ENCODE measurements around the gene TNMD. TPM values are rescaled to one million over a fixed set of nuclear protein-coding genes. Genes with fewer than 3 reads are reported as not detected.

Gene TNMD
- total and polyA plus RNA-seq, 10 donors: 0.22 to 1.8 (median 0.79) TPM; not detected in 7

DNA sequence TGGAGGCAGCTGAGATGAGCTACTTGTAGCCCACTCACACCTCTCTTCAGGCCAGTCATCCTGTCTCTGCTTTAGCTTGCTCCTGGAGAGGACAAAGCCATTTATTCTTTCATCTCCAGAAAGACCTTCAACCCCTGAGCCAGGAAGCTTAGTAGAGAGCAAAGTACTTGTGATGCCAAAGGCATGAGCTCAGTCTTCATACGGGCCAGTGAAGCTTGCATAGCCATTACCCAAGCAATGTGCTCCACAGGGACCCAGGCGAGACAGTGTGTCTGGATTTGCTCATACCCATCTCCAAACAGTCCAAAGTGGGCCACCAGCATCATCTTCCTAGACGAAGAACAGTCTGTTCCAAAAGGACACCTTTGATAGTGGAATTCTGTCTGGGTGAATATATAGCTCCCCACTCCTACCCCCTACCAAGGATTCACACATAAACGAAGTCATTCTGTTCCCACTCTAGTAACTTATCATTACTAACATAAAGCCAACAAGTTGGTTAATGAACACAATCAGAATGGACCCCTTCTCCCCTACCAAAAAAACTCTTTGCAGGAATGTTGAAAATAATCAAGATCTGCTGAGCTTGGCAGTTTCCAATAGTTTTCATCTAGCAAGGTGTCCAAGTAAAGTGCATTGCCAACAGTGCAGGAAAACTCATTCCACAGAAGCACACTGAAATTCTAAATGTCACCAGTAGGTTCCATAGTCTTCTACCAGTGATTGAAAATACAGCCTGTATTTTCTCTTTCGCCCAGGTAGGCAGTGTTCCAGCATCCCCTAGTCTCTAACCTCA is 6.7 kb downstream of the TNMD start:
- DNase-seq: no peak
- 56 to 80% (median 76%) methylated on average over 5 of the region's 5 CpGs for WGBS, 5 donors
- no peak overlapping the region for H3K4me3 ChIP-seq
- H3K27me3 ChIP-seq (replicated peaks in 1 of 7): peaks cover 0 to 54% (median 0%) of the 10 kb centered on the region in 7 donors
- TF ChIP-seq, protein P1, sequence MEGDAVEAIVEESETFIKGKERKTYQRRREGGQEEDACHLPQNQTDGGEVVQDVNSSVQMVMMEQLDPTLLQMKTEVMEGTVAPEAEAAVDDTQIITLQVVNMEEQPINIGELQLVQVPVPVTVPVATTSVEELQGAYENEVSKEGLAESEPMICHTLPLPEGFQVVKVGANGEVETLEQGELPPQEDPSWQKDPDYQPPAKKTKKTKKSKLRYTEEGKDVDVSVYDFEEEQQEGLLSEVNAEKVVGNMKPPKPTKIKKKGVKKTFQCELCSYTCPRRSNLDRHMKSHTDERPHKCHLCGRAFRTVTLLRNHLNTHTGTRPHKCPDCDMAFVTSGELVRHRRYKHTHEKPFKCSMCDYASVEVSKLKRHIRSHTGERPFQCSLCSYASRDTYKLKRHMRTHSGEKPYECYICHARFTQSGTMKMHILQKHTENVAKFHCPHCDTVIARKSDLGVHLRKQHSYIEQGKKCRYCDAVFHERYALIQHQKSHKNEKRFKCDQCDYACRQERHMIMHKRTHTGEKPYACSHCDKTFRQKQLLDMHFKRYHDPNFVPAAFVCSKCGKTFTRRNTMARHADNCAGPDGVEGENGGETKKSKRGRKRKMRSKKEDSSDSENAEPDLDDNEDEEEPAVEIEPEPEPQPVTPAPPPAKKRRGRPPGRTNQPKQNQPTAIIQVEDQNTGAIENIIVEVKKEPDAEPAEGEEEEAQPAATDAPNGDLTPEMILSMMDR (IDR thresholded peaks at IDR 0.05 in 8 of 11, conservative IDR thresholded peaks at IDR 0.05 in 3 of 11): no peak
- TF ChIP-seq POLR2A (IDR thresholded peaks at IDR 0.05): no peak
- TF ChIP-seq POLR2AphosphoS5 (IDR thresholded peaks at IDR 0.05): no peak
- H3K27ac ChIP-seq: no peak overlapping the region
- no peaks in the 10 kb centered on the region for H3K9me3 ChIP-seq
- no peaks in the 10 kb centered on the region for H3K36me3 ChIP-seq
- H3K4me1 ChIP-seq: no peaks in the 10 kb centered on the region
- intact Hi-C loops (cut with DNase I; ENCODE audit: low total_unique reads): no loop called here

DNA sequence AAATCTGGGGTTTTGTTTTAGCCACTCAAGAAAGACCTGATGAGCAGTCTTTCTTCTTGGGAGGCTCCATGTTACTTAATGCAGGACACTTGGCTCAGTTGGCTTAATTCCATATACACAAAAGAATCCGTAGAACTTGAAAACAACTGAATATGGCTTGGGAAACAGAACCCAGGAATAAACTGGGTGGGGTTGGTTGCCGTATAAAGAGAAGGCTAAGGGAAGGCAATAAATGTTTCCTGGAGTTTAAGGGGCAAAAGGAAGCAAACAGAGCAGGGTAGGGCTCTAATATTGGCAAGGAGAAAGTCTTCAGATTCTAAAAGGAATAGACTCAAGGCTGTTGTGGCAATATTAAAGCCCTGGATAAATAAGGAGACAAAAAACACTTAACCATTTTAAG is 8.4 kb downstream of the TNMD start:
- 41 to 77% (median 57%) methylated on average over 2 of the region's 2 CpGs for WGBS, 5 donors
- no peak overlapping the region for H3K27ac ChIP-seq
- TF ChIP-seq, protein P1 (IDR thresholded peaks at IDR 0.05 in 8 of 11, conservative IDR thresholded peaks at IDR 0.05 in 3 of 11): no peak
- no peak for TF ChIP-seq POLR2AphosphoS5 (IDR thresholded peaks at IDR 0.05)
- TF ChIP-seq POLR2A (IDR thresholded peaks at IDR 0.05): no peak
- DNase-seq: no peak
- no peaks in the 10 kb centered on the region for H3K36me3 ChIP-seq
- H3K4me1 ChIP-seq: no peaks in the 10 kb centered on the region
- H3K4me3 ChIP-seq: no peak overlapping the region
- H3K9me3 ChIP-seq: no peaks in the 10 kb centered on the region
- intact Hi-C loops (cut with DNase I; ENCODE audit: low total_unique reads): no loop called here
- peaks cover 0 to 60% (median 0%) of the 10 kb centered on the region in 7 donors for H3K27me3 ChIP-seq (replicated peaks in 1 of 7)

DNA sequence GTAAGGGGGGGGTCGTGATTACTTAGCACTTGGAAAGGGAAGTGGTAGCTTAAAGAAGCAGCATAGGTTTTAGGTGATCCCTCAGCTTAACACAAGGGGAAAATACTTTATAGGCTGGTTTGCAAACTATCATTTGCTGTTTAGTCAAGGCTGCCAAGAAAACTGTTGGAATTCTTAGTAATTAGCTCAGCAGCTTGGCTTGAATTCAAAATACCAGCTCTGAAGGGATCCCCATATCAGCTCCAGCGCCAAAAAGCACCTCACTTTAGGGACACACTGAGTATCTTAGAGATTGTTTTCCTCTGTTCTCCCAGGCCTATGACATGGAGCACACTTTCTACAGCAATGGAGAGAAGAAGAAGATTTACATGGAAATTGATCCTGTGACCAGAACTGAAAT is 8.8 kb downstream of the TNMD start:
- no peak overlapping the region for H3K4me3 ChIP-seq
- H3K27me3 ChIP-seq (replicated peaks in 1 of 7): peaks cover 0 to 56% (median 0%) of the 10 kb centered on the region in 7 donors
- no peak overlapping the region for H3K27ac ChIP-seq
- H3K4me1 ChIP-seq: no peaks in the 10 kb centered on the region
- intact Hi-C loops (cut with DNase I; ENCODE audit: low total_unique reads): no loop called here
- TF ChIP-seq POLR2A (IDR thresholded peaks at IDR 0.05): no peak
- TF ChIP-seq, protein P1 (IDR thresholded peaks at IDR 0.05 in 8 of 11, conservative IDR thresholded peaks at IDR 0.05 in 3 of 11): no peak
- H3K36me3 ChIP-seq: no peaks in the 10 kb centered on the region
- WGBS, 5 donors: 12 to 36% (median 17%) methylated on average over 2 of the region's 2 CpGs
- no peaks in the 10 kb centered on the region for H3K9me3 ChIP-seq
- DNase-seq: no peak

DNA sequence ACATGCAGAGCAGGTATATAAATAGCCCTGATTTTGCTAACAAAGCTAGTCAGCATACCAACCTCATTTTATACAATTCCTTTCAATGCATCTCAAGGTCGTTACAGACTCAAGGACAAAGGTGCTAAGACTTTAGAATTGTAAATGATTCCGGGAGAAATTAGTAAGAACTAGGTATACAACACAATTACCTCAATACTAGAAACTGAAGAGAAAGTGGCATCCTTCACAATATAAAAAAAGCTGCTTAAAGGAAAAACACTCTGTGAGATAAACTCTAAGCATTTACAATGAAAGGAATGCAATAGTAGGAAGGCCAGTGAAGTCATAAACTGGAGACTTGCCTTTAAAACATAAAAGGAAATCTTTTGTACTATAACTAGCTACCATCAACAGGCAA is 11.9 kb downstream of the TNMD start:
- Histone ChIP-seq H3K4me3 (no peak overlapping the region), H3K9me3 (no peaks in the 10 kb centered on the region), H3K27ac (no peak overlapping the region), H3K36me3 (no peaks in the 10 kb centered on the region), H3K27me3 (replicated peaks in 1 of 7) (peaks cover 0 to 45% (median 0%) of the 10 kb centered on the region in 7 donors), H3K4me1 (peaks cover 0 to 9% (median 0%) of the 10 kb centered on the region in 6 donors)
- no peak for DNase-seq
- no peak for TF ChIP-seq POLR2A (IDR thresholded peaks at IDR 0.05)
- no peak for TF ChIP-seq POLR2AphosphoS5 (IDR thresholded peaks at IDR 0.05)
- TF ChIP-seq, protein P1 (IDR thresholded peaks at IDR 0.05 in 8 of 11, conservative IDR thresholded peaks at IDR 0.05 in 3 of 11): no peak
- 51 to 75% (median 57%) methylated on average over 2 of the region's 2 CpGs for WGBS, 5 donors
- intact Hi-C loops (cut with DNase I; ENCODE audit: low total_unique reads): no loop called here

Data from spleen (tissue), 11 donors.